Sciatic nerve (tissue), 2 donors: ENCODE results near the gene C1QTNF9. TPM values are rescaled to one million over a fixed set of nuclear protein-coding genes. Genes with fewer than 3 reads are reported as not detected.
A peak's percentile ranks its signal among the peaks of the same experiment; 100 is the strongest.
"Not testable (repeated sequence)": the region's sequence is repeated elsewhere in the genome, so short reads cannot be mapped to it uniquely, and the experiment has no call there.

Source experiments
- ATAC-seq: fragments of 200-7000 bp; cut with Tn5 transposase; one replicate; pipeline ENCODE4 v1.9.1; 2020; ENCODE audit warnings: mild to moderate bottlenecking, moderate library complexity
- DNase-seq: peaks from one replicate; pipeline ENCODE4 v3.0.0-alpha.2; 2020; ENCODE audit warnings: low spot score
- intact Hi-C: fragments of 100-400 bp; cut with DNase I; formaldehyde crosslinking; loops from one replicate; pipeline ENCODE4 v1.14.2; 2022
- total RNA-seq: library from RNA; stranded (reverse); fragmentation: NEBNext Ultra II Directional; extraction: Animal tissue kit (Norgen Biotek cat#: 25700); gene quantifications from one replicate; pipeline ENCODE4 v1.2.1, GENCODE V29; 2021
- donor health status: DM: no; HTN: no; CAD: no.
- donor health status: DM: no; HTN: no; CAD: no.

C1QTNF9 gene
- total RNA-seq, 1 donor from 2014 or later = 2.4 TPM

- intact Hi-C loops = no loop called here
- DNase-seq (no peak), ATAC-seq (no peak)
These were observed 44.4 kb downstream of the C1QTNF9 start for GRCh38 chr13:24353736-24354135.

- intact Hi-C loops = no loop called here
- ATAC-seq (peak; percentile 22), DNase-seq (no peak)
These were observed 45.7 kb downstream of the C1QTNF9 start for GRCh38 chr13:24355103-24355502.

- intact Hi-C loops = no loop called here
- no peak for ATAC-seq
- DNase-seq = no peak
These were observed 46.9 kb downstream of the C1QTNF9 start for GRCh38 chr13:24356270-24356669.

- DNase-seq (no peak), ATAC-seq (no peak)
- intact Hi-C loops = no loop called here
These were observed 47.5 kb downstream of the C1QTNF9 start for GRCh38 chr13:24356837-24357236.

- intact Hi-C loops = no loop called here
- no peak for ATAC-seq
- DNase-seq = no peak
These were observed 48.4 kb downstream of the C1QTNF9 start for GRCh38 chr13:24357756-24358155.

- intact Hi-C loops, DNase-seq, ATAC-seq: not testable (repeated sequence)
These were observed 49.5 kb downstream of the C1QTNF9 start for GRCh38 chr13:24358836-24359235.

- intact Hi-C loops, ATAC-seq, DNase-seq: not testable (repeated sequence)
These were observed 49.9 kb downstream of the C1QTNF9 start for GRCh38 chr13:24359252-24359651.

- ATAC-seq (no peak), DNase-seq (no peak)
- intact Hi-C loops = no loop called here
These were observed 50.7 kb downstream of the C1QTNF9 start for GRCh38 chr13:24360106-24360505.

GRCh38 chr13:24361113-24361512, 51.7 kb downstream of the C1QTNF9 start:
- DNase-seq (no peak), ATAC-seq (no peak)
- intact Hi-C loops = no loop called here

GRCh38 chr13:24361852-24362366, 52.5 kb downstream of the C1QTNF9 start:
- ATAC-seq (no peak), DNase-seq (no peak)
- intact Hi-C loops = no loop called here

GRCh38 chr13:24362435-24362952, 53.1 kb downstream of the C1QTNF9 start:
- intact Hi-C loops = no loop called here
- ATAC-seq (no peak), DNase-seq (no peak)

GRCh38 chr13:24365191-24365590, 55.8 kb downstream of the C1QTNF9 start:
- intact Hi-C loops = no loop called here
- no peak for DNase-seq
- ATAC-seq = no peak

- intact Hi-C loops, ATAC-seq, DNase-seq: not testable (repeated sequence)
These were observed 56.9 kb downstream of the C1QTNF9 start for GRCh38 chr13:24366315-24366714.

GRCh38 chr13:24371273-24371672, 61.9 kb downstream of the C1QTNF9 start:
- intact Hi-C loops, DNase-seq, ATAC-seq: not testable (repeated sequence)

Other genes starting within 250 kb of the C1QTNF9 start
- 49.8 TPM for gene SPATA13, start 148.9 kb upstream of the C1QTNF9 start, total RNA-seq
- gene PARP4, start 203.2 kb downstream of the C1QTNF9 start, total RNA-seq = 49.0 TPM